Adipose tissue (tissue), 3 donors: Measurements from ENCODE around the gene DMXL2. TPM values are rescaled to one million over a fixed set of nuclear protein-coding genes. Genes with fewer than 3 reads are reported as not detected.

Source experiments
- H3K27ac ChIP-seq: one replicate; pipeline ENCODE4 v1.5.1; 2013; ENCODE audit warnings: low read depth, low read length
- WGBS, 3 donors: extraction: QIAGEN DNeasy Blood & Tissue Kit; methylation state at CpG; one replicate each; pipeline ENCODE4 v1.1.7; 2013; 5-methylcytosine and 5-hydroxymethylcytosine counted together
- polyA plus RNA-seq, 3 donors: library from polyadenylated mRNA; stranded (reverse); fragments of 200-250 nt; gene quantifications; one replicate each; pipeline ENCODE4 v1.2.3, GENCODE V29; 2013
- donor health status: healthy with polysubstance abuse.
- donor health status: Bipolar disorder and iron deficiency.
- donor health status: healthy.

DMXL2 gene
- polyA plus RNA-seq, 3 donors, result 8.2 to 30.9 (median 16.3) TPM

- WGBS, 3 donors, result 77 to 84% (median 80%) methylated on average over 7 of the region's 7 CpGs
These were observed 221.4 kb downstream of the DMXL2 start for GRCh38 chr15:51401051-51401780.

GRCh38 chr15:51398626-51399025, 223.9 kb downstream of the DMXL2 start:
- H3K27ac ChIP-seq, result no peak overlapping the region
- 66 to 69% (median 68%) methylated on average over 9 of the region's 9 CpGs for WGBS, 3 donors

More at GRCh38 chr15:51401051-51401780, 221.4 kb downstream of the DMXL2 start:
- no peak overlapping the region for H3K27ac ChIP-seq

Other genes with a start within 250 kb of the DMXL2 start
- 1 to 10 TPM in 1 of 3 donors, under 1 TPM in 2; 0.11 to 3.8 (median 0.39) TPM for gene SCG3, start 58.7 kb upstream of the DMXL2 start, polyA plus RNA-seq
- 10 to 100 TPM in 1 of 3 donors, 1 to 10 TPM in 2; 6.5 to 16.5 (median 6.5) TPM for gene LYSMD2, start 114.9 kb upstream of the DMXL2 start, polyA plus RNA-seq
- gene TMOD2, start 128.8 kb upstream of the DMXL2 start, polyA plus RNA-seq, result 10 to 100 TPM in 1 of 3 donors, 1 to 10 TPM in 2; 1.2 to 28.9 (median 2.2) TPM
- gene TMOD3, start 206.9 kb upstream of the DMXL2 start, polyA plus RNA-seq, result 10 to 100 TPM in 1 of 3 donors, 1 to 10 TPM in 2; 5.4 to 14.6 (median 7.5) TPM